Sigmoid colon (tissue), 4 donors: ENCODE results near the gene PDE3B.
"Not testable (repeated sequence)": the region's sequence is repeated elsewhere in the genome, so short reads cannot be mapped to it uniquely, and the experiment has no call there.

Experiments
- CTCF ChIP-seq, 4 experiments: fragments of 450-650 bp in 3 of 4; fragments of 200-600 bp in 1 of 4; IDR thresholded peaks; one replicate each; pipeline ENCODE4 v1.5.1; 2016 to 2019; ENCODE audit warnings: antibody characterized with exemption in 4 of 4, mild to moderate bottlenecking in 3 of 4, moderate library complexity in 2 of 4
- EP300 ChIP-seq, 4 donors: sonication (generic); formaldehyde crosslinking; IDR thresholded peaks; one replicate each; pipeline ENCODE4 v1.6.1; 2017; ENCODE audit warnings: antibody characterized with exemption in 4 of 4
- POLR2AphosphoS5 ChIP-seq, 4 donors: sonication (generic); formaldehyde crosslinking; IDR thresholded peaks; one replicate each; pipeline ENCODE4 v1.6.1; 2017; ENCODE audit warnings: antibody characterized with exemption in 4 of 4

GRCh38 chr11:14684234-14684915, 40.8 kb downstream of the PDE3B start:
- not testable (repeated sequence) for TF ChIP-seq CTCF, EP300, POLR2AphosphoS5 (IDR thresholded peaks at IDR 0.05)
